PC-3 (cell line): ENCODE measurements around the gene KRT23. TPM values are rescaled to one million over a fixed set of nuclear protein-coding genes. Genes with fewer than 3 reads are reported as not detected.

Experiments
- ATAC-seq: fragments of 200-7000 bp; cut with Tn5 transposase; 2 replicates; pipeline ENCODE4 v1.9.1; 2020; ENCODE audit warnings: mild to moderate bottlenecking, moderate library complexity
- Bru-seq: library from RNA; stranded (reverse); fragments of 400-500 nt; gene quantifications from one replicate; lab custom pipeline; 2021; lab: Mats Ljungman, UMichigan
- BruChase-seq, 2 experiments: library from RNA; stranded (reverse); fragments of 400-500 nt; gene quantifications; one replicate each; lab custom pipeline; 2021; lab: Mats Ljungman, UMichigan
- BruUV-seq: library from RNA; stranded (reverse); fragments of 400-500 nt; replicated peaks from 2 replicates; lab custom pipeline; 2021; lab: Mats Ljungman, UMichigan
- CTCF ChIA-PET: fragments of 300-600 bp; sonication (Branson Sonifier 250); formaldehyde crosslinking; loops from one replicate; lab custom pipeline; 2022; ENCODE audit warnings: antibody characterized with exemption; lab: Charles Lee
- POLR2A ChIA-PET: fragments of 300-600 bp; sonication (Branson Sonifier 250); formaldehyde crosslinking; loops from one replicate; lab custom pipeline; 2022; ENCODE audit warnings: antibody characterized with exemption; ENCODE audit not compliant: unreplicated experiment; lab: Charles Lee
- DNase-seq: peaks from one replicate; pipeline ENCODE4 v3.0.0-alpha.2; 2015
- H2AFZ ChIP-seq: fragments of 300-600 bp; sonication (generic); 2 replicates; pipeline ENCODE4 v1.6.0; 2016; ENCODE audit warnings: antibody characterized with exemption, low read length
- H3F3A ChIP-seq: fragments of 300-600 bp; sonication (generic); one replicate; pipeline ENCODE4 v1.6.0; 2017; ENCODE audit warnings: antibody characterized with exemption, low read length, control low read depth, mild to moderate bottlenecking; ENCODE audit not compliant: unreplicated experiment
- H3K27ac ChIP-seq: fragments of 300-600 bp; sonication (generic); 2 replicates; pipeline ENCODE4 v1.5.1; 2016; ENCODE audit warnings: mild to moderate bottlenecking, low read length
- H3K27me3 ChIP-seq: fragments of 300-600 bp; sonication (generic); 2 replicates; pipeline ENCODE4 v1.6.1; 2016; ENCODE audit warnings: low read length, mixed read lengths
- H3K36me3 ChIP-seq: fragments of 300-600 bp; sonication (generic); 2 replicates; pipeline ENCODE4 v1.6.1; 2016; ENCODE audit warnings: low read depth, mixed run types, low read length, mixed read lengths
- H3K4me1 ChIP-seq: fragments of 300-600 bp; sonication (generic); 2 replicates; pipeline ENCODE4 v1.5.1; 2016; ENCODE audit warnings: low read length; ENCODE audit not compliant: insufficient read depth
- H3K4me2 ChIP-seq: fragments of 300-600 bp; sonication (generic); 2 replicates; pipeline ENCODE4 v1.6.0; 2016; ENCODE audit warnings: low read length
- H3K4me3 ChIP-seq: fragments of 300-600 bp; sonication (generic); 2 replicates; pipeline ENCODE4 v1.5.1; 2016; ENCODE audit warnings: mild to moderate bottlenecking, low read length, mixed read lengths
- H3K79me2 ChIP-seq: fragments of 300-600 bp; sonication (generic); 2 replicates; pipeline ENCODE4 v1.6.1; 2017; ENCODE audit warnings: low read length, mixed read lengths
- H3K9ac ChIP-seq: fragments of 300-600 bp; sonication (generic); 2 replicates; pipeline ENCODE4 v1.6.0; 2016; ENCODE audit warnings: mild to moderate bottlenecking, low read length
- H3K9me2 ChIP-seq: fragments of 300-600 bp; sonication (generic); replicated peaks from 2 replicates; pipeline ENCODE4 v1.6.1; 2016; ENCODE audit warnings: mixed run types, low read length, mixed read lengths
- H3K9me3 ChIP-seq: fragments of 300-600 bp; sonication (generic); 2 replicates; pipeline ENCODE4 v1.6.1; 2016; ENCODE audit warnings: low read length, mixed read lengths
- H4K20me1 ChIP-seq: fragments of 300-600 bp; sonication (generic); 2 replicates; pipeline ENCODE4 v1.6.1; 2016; ENCODE audit warnings: low read length, mixed read lengths
- EZH2 ChIP-seq: fragments of 300-600 bp; sonication (generic); IDR thresholded peaks from one replicate; pipeline ENCODE4 v1.6.1; 2017; ENCODE audit warnings: antibody characterized with exemption, mild to moderate bottlenecking, low read length; ENCODE audit not compliant: unreplicated experiment
- EZH2phosphoT487 ChIP-seq: fragments of 300-600 bp; sonication (generic); IDR thresholded peaks from 2 replicates; pipeline ENCODE4 v1.6.1; 2018; ENCODE audit warnings: mild to moderate bottlenecking, antibody characterized with exemption, low read length, borderline replicate concordance
- intact Hi-C: fragments of 100-400 bp; cut with micrococcal nuclease; formaldehyde crosslinking; loops from 2 replicates; pipeline ENCODE4 v1.9.0; 2023
- long read RNA-seq: library from polyadenylated mRNA; unstranded; transcript quantifications from one replicate; pipeline ENCODE4 v2.0.0, GENCODE V29; 2021; ENCODE audit not compliant: unreplicated experiment
- total RNA-seq: library from RNA; depleted of rRNA; stranded (reverse); fragments of >200 nt; gene quantifications from 2 replicates; pipeline ENCODE4 v1.2.3, GENCODE V29; 2014; rRNA removed
- TF ChIP-seq, protein P1 (sequence below): fragments of 300-600 bp; sonication (generic); conservative IDR thresholded peaks from 2 replicates; pipeline ENCODE4 v1.5.1; 2017; ENCODE audit warnings: antibody characterized with exemption, low read depth, mild to moderate bottlenecking, low read length

Gene KRT23, protein sequence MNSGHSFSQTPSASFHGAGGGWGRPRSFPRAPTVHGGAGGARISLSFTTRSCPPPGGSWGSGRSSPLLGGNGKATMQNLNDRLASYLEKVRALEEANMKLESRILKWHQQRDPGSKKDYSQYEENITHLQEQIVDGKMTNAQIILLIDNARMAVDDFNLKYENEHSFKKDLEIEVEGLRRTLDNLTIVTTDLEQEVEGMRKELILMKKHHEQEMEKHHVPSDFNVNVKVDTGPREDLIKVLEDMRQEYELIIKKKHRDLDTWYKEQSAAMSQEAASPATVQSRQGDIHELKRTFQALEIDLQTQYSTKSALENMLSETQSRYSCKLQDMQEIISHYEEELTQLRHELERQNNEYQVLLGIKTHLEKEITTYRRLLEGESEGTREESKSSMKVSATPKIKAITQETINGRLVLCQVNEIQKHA
- not detected in 2 replicates for total RNA-seq
- percentile 9 among the genes with signal in this experiment for Bru-seq, nascent RNA
- not detected for BruChase-seq, experiment 1, labeled RNA remaining after a 6-hour chase
- BruChase-seq, experiment 2, labeled RNA remaining after a 2-hour chase: percentile 5 among the genes with signal in this experiment
- long read RNA-seq: 0 reads

DNA sequence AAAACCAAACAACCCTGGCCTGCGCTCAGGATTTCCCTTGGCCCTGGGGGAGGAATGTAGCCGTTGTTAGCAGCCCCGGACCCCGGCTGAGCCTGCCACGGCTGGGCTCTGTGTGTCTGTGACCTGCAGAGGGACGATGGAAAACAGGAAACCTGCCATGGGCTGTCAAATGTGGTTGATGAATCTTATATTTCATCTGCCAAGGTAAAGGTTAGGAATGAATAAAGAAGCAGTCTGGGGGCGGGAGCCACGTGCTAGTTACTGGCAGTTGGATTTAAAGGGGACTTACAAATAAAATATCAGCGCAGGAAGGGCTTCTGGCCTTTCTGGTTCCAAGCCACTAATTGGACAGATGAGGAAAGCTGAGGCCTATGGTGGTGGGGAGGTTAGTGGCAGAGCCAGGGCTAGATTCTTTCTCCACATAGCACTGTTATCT, at the start of gene KRT23:
Gene KRT23, minus strand, starts transcription at position 263 of the 436 bp plus-strand sequence. CDS start 1,043 bp downstream, outside the sequence.
- H3K9ac ChIP-seq: no peak within 1 kb of the TSS
- no peak within 1 kb of the TSS for H2AFZ ChIP-seq
- no peak within 1 kb of the TSS for H3K27ac ChIP-seq
- H3K79me2 ChIP-seq: no peaks in the 10 kb centered on the region
- ATAC-seq (no peak), DNase-seq (no peak)
- BruUV-seq: no TSS peak
- TF ChIP-seq EZH2phosphoT487: no peak
- TF ChIP-seq, protein P1, sequence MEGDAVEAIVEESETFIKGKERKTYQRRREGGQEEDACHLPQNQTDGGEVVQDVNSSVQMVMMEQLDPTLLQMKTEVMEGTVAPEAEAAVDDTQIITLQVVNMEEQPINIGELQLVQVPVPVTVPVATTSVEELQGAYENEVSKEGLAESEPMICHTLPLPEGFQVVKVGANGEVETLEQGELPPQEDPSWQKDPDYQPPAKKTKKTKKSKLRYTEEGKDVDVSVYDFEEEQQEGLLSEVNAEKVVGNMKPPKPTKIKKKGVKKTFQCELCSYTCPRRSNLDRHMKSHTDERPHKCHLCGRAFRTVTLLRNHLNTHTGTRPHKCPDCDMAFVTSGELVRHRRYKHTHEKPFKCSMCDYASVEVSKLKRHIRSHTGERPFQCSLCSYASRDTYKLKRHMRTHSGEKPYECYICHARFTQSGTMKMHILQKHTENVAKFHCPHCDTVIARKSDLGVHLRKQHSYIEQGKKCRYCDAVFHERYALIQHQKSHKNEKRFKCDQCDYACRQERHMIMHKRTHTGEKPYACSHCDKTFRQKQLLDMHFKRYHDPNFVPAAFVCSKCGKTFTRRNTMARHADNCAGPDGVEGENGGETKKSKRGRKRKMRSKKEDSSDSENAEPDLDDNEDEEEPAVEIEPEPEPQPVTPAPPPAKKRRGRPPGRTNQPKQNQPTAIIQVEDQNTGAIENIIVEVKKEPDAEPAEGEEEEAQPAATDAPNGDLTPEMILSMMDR: no peak
- no peak for TF ChIP-seq EZH2
- H4K20me1 ChIP-seq: no peaks in the 10 kb centered on the region
- no peaks in the 10 kb centered on the region for H3K27me3 ChIP-seq
- H3K4me1 ChIP-seq: no peaks in the 10 kb centered on the region
- ChIA-PET CTCF (no interaction called here), POLR2A (no interaction called here)
- intact Hi-C loops: no loop called here
- no peak within 1 kb of the TSS for H3K4me2 ChIP-seq
- H3F3A ChIP-seq: no peaks in the 10 kb centered on the region
- H3K36me3 ChIP-seq: no peaks in the 10 kb centered on the region
- no peaks in the 10 kb centered on the region for H3K9me2 ChIP-seq
- no peaks in the 10 kb centered on the region for H3K9me3 ChIP-seq
- no peak within 1 kb of the TSS for H3K4me3 ChIP-seq

DNA sequence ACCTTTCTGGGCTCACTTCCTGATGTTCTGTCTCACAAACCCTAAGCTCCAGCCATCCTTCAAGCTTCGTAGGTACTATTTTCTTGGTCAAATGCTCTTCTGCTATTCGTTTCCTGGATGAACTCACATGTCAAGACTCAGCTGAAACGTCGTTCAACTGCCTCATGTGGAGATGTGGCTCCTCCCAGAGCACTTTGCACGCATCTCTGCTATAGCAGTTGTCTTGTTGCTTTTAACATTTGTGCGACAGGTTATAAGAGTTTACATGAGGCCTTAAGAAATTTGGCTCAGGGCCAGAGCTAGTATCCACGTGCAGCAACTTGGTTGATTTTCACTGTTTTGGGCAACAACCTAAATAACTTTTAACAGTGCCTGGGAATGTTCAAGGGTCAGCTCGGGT, 49.5 kb upstream of the KRT23 start:
- no peaks in the 10 kb centered on the region for H3K79me2 ChIP-seq
- no peaks in the 10 kb centered on the region for H3K9me2 ChIP-seq
- ATAC-seq (no peak), DNase-seq (no peak)
- H3F3A ChIP-seq: no peaks in the 10 kb centered on the region
- no peak overlapping the region for H2AFZ ChIP-seq
- no peak overlapping the region for H3K4me3 ChIP-seq
- H3K9me3 ChIP-seq: no peaks in the 10 kb centered on the region
- H3K27ac ChIP-seq: no peak overlapping the region
- POLR2A ChIA-PET: no interaction called here
- no peaks in the 10 kb centered on the region for H3K4me1 ChIP-seq
- H3K27me3 ChIP-seq: no peaks in the 10 kb centered on the region
- no peak overlapping the region for H3K4me2 ChIP-seq
- intact Hi-C loops: no loop called here
- no peak overlapping the region for H3K9ac ChIP-seq
- TF ChIP-seq, protein P1: no peak
- no peak for TF ChIP-seq EZH2phosphoT487
- TF ChIP-seq EZH2: no peak
- H4K20me1 ChIP-seq: no peaks in the 10 kb centered on the region
- H3K36me3 ChIP-seq: no peaks in the 10 kb centered on the region
- no TSS peak for BruUV-seq
- CTCF ChIA-PET: no interaction called here
